Fibroblast of mammary gland (primary cell): ENCODE measurements around the gene SH3RF3.

ENCODE experiments used
- DNase-seq: peaks from one replicate; pipeline ENCODE4 v3.0.0-alpha.2; 2010; ENCODE audit warnings: low read depth
- H3K4me3 ChIP-seq: 2 replicates; pipeline ENCODE4 v1.5.1; 2011; ENCODE audit warnings: low read depth, mild to moderate bottlenecking, low read length, moderate library complexity; ENCODE audit not compliant: control insufficient read depth
- TF ChIP-seq, protein P1 (sequence below): conservative IDR thresholded peaks from 2 replicates; pipeline ENCODE4 v1.5.1; 2011; ENCODE audit warnings: low read depth, low read length, inconsistent platforms; ENCODE audit not compliant: control insufficient read depth, insufficient read depth

Gene SH3RF3

DNA sequence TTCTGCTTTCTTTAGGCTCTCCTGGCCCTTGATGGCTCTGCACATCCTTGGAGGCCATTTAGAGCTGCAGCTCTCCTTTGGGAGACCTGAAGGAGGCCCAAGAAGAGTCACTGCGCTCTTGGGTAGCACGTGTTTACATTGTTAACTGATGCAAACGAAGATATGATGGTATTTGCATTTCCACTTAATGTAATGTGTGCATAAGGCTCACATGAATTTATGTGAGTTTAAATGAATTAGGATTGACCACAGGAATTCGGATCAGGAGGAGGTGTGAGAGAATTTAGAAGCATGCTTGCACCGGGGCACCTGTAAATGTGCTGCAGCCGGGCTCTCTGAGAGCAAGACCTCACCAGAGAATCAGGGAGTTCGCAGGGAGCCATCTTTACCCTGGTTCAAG lies 7.5 kb downstream of the SH3RF3 start:
- DNase-seq, result no peak
- no peak overlapping the region for H3K4me3 ChIP-seq
- TF ChIP-seq, protein P1, sequence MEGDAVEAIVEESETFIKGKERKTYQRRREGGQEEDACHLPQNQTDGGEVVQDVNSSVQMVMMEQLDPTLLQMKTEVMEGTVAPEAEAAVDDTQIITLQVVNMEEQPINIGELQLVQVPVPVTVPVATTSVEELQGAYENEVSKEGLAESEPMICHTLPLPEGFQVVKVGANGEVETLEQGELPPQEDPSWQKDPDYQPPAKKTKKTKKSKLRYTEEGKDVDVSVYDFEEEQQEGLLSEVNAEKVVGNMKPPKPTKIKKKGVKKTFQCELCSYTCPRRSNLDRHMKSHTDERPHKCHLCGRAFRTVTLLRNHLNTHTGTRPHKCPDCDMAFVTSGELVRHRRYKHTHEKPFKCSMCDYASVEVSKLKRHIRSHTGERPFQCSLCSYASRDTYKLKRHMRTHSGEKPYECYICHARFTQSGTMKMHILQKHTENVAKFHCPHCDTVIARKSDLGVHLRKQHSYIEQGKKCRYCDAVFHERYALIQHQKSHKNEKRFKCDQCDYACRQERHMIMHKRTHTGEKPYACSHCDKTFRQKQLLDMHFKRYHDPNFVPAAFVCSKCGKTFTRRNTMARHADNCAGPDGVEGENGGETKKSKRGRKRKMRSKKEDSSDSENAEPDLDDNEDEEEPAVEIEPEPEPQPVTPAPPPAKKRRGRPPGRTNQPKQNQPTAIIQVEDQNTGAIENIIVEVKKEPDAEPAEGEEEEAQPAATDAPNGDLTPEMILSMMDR, result no peak

DNA sequence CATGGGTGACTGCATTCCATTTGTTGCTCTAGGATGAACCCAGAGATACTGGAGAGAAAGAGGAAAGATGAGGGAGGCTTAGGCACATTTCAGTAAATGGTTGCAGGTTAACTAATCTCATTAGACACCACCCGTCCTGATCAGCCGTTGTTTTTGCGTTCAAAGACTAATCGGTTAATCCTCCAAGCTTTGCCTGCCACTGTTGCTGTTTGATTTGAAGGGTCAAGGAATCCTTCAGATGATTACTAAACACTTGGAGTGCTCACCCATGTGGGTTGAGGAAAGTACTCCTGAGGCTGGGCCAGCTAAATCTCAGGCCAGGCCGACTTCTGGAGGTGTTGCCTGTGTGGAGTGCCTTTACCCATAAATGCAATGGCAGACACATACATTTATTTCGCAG lies 8.6 kb downstream of the SH3RF3 start:
- H3K4me3 ChIP-seq, result no peak overlapping the region
- DNase-seq, result no peak
- TF ChIP-seq, protein P1, result no peak

DNA sequence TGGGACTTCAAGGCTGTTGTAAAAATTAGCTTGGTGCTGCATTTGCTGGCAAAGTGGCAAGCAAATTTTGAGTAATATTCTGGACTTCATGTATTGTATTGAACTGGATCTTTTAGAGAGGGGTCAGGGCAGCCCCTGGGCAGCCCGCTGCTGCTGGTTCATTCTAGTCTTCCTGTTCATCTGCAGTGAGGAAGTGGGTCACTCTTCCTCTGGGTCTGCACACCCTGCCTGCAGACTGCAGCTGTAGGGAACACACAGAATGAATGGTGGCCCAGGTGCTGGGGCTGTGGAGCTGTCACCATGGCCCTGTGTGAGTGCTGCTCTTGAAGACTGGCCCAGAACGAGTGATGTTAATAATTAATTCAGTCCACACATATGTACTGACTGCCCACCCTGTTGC lies 9.4 kb downstream of the SH3RF3 start:
- TF ChIP-seq, protein P1, result no peak
- H3K4me3 ChIP-seq, result no peak overlapping the region
- no peak for DNase-seq

DNA sequence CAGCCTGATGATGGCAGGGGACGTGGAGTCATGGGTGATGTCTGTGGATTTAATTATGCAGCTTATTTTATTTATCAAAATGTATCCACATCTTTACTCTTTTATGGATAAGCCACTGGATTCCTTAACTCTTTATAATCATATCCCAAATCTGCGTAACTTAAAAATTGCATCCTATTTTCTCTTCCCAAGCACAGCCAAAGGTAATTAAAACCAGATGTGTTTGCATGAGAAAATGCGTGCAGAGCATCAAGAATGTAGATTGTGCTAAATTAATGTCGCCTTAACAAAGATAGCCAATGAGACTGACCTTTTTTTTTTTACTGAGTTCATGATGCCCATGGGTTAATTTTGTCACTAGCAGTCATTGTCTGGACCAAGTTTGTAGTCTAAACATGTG lies 10.0 kb downstream of the SH3RF3 start:
- no peak for DNase-seq
- TF ChIP-seq, protein P1, result no peak
- no peak overlapping the region for H3K4me3 ChIP-seq

DNA sequence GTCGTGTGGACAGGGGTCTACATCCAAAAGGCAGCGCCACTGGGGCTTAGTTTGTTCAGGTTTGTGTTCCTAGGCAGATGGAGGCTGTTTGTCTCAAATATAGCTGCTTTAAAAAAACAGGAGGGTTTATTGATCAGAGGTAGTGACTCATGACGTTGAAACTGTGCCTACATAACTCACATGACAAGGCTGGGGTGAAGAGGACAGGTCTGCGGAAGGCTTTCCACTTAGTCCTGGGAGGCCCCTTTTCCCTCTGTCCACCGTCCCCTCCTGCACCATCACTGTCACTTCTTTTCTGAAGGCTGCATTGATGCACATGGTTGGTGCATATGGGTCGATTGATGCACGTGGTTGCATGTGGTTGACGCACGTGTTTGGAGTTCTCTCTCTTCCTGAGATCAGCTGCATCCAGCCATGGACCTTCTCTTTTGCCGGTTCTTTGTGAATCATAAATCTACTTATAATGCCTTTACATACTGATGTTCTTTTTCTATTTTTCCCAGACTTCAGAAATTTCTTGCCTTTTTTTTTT lies 10.9 kb downstream of the SH3RF3 start:
- TF ChIP-seq, protein P1, result no peak
- H3K4me3 ChIP-seq, result no peak overlapping the region
- DNase-seq, result peak; percentile 18

DNA sequence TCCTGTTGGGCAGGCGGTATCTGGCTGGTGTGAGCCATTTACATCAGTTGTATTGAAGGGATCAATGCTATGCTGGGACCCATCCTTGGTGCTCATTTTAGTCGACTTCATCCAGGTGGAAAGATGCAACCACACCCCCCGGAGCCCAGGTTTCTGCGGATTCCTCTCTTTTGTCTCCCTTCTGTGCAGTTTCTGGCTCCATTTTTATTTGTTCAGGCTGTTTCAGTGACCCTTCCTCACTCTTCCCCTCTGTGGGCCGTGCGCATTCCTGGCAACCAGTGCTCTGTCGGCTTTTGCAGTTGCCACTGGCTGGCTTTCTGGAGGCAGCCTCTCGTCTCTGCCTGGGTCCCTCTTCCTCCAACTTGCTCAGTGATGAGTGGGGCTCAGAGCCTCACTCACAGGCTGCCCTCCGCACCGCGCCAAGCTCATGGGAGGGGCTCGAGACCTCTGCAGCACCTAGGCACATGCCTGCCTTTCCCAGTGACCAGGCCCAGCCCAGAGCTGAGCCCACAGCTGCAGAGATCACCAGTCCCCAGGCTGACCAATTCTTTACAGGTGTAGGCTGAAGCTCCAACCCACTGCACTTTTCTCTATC lies 12.1 kb downstream of the SH3RF3 start:
- TF ChIP-seq, protein P1, result no peak
- DNase-seq, result no peak
- H3K4me3 ChIP-seq, result no peak overlapping the region

DNA sequence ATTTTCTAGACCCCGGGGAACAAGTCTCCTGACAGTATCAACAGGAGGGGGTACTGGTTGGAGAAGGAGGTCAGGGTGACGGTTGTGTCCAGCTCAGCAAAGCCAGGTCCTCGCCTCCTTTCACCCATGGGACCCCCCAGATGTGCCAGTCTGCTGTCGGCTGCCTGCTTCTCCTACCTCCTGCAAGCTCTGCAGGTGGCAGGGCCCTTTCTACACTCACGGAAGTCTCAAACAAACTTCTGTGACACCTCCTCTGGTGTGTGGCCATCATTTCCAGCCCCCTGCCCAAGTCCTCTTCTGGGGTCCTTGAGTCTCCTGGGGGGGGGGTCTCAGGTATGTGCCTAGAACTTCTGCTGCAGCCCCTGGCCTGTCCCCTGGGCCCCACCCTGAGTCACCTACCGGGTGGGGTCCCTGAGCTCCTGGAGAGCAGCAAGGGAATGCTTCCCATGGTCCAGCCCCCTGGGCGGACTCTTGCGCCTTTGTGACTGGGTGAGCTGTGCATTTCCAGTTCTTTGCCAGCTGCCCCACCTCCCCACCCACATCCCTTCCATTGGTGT lies 12.8 kb downstream of the SH3RF3 start:
- no peak for DNase-seq
- TF ChIP-seq, protein P1, result no peak
- H3K4me3 ChIP-seq, result no peak overlapping the region
